HL-60 (cell line): Measurements from ENCODE around the gene AP3D1.
A peak's percentile ranks its signal among the peaks of the same experiment; 100 is the strongest.

Experiments used
- DNase-seq, 2 experiments: peaks; one replicate each; pipeline ENCODE4 v3.0.0-alpha.2; 2010 to 2020; ENCODE audit warnings: low read depth in 1 of 2, low spot score in 1 of 2
- H3K27ac ChIP-seq: fragments of 250-450 bp; sonication (Bioruptor Pico); replicated peaks from 2 replicates; pipeline ENCODE4 v1.5.1; 2020; ENCODE audit warnings: mild to moderate bottlenecking, moderate library complexity
- H3K27me3 ChIP-seq: fragments of 250-450 bp; sonication (Bioruptor Pico); 2 replicates; pipeline ENCODE4 v1.5.1; 2021; ENCODE audit warnings: mild to moderate bottlenecking, moderate library complexity; ENCODE audit not compliant: insufficient read depth, poor library complexity, severe bottlenecking
- H3K4me3 ChIP-seq: replicated peaks from 2 replicates; pipeline ENCODE4 v1.5.1; 2011; ENCODE audit warnings: mild to moderate bottlenecking, control low read depth, low read length; ENCODE audit not compliant: insufficient read depth
- GABPA ChIP-seq: IDR thresholded peaks from 2 replicates; pipeline ENCODE4 v1.6.1; 2012; ENCODE audit warnings: low read depth
- POLR2AphosphoS5 ChIP-seq: IDR thresholded peaks from 2 replicates; pipeline ENCODE4 v1.6.1; 2012; ENCODE audit warnings: low read depth
- SPI1 ChIP-seq: IDR thresholded peaks from 2 replicates; pipeline ENCODE4 v1.6.1; 2012; ENCODE audit warnings: low read depth, mild to moderate bottlenecking, borderline replicate concordance
- TF ChIP-seq, protein P1 (sequence below): IDR thresholded peaks from 2 replicates; pipeline ENCODE4 v1.6.1; 2012; ENCODE audit warnings: low read depth; ENCODE audit not compliant: insufficient replicate concordance
- TF ChIP-seq, protein P2 (sequence below): IDR thresholded peaks from one replicate; pipeline ENCODE4 v1.5.1; 2011; ENCODE audit warnings: low read length, control low read depth, inconsistent platforms; ENCODE audit not compliant: insufficient read depth

Gene AP3D1

DNA sequence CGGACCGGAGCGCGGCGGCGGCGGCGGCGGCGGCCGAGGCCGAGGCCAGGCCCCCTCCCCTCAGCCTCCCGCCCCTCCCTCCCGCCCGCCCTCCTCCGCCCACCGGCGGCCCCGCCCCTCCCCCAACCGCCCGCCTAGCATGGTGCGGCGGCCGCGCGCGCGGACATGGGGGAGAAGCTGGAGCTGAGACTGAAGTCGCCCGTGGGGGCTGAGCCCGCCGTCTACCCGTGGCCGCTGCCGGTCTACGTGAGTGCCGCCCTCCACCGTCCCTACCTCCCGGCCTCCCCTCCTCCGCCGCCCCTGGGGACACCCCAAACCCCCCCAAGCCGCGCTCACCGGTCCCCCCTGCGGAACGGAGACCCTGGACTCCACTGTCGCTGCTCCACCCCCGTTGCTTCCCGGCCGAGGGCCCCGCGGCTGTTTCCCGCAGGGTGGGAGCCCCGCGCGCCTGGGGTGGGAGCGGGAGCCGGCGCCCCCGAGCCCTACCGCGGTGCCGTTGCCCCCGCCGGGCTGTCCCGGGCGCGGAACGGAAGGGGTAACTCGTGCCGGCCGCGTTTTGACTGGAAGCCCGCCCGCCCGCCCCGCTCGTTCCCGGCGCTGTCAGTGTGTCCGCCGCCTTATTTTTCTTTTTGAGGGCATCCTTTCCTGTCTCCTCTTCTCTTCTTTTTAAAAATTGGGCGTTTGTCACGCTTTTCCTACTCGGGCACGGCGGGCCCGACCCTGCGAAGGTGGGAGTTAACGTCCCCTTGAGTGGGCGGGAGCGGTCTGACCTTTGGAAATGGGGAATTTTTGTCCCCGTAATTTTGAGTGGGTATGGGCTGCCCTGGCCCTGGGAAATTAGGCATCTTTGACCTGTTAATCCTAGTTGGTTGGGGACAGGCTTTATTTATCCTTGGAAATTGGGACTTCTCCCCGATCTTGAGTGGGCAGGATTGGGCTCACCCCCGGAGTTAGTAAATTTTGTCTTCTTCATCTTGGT lies 12.9 kb upstream of the AP3D1 start:
- Histone ChIP-seq H3K27ac (peak overlapping the region; percentile 99), H3K27me3 (no peaks in the 10 kb centered on the region), H3K4me3 (peak overlapping the region; percentile 81)
- DNase-seq, result peak in 1 of 2 experiments; percentile 68
- TF ChIP-seq, protein P1, sequence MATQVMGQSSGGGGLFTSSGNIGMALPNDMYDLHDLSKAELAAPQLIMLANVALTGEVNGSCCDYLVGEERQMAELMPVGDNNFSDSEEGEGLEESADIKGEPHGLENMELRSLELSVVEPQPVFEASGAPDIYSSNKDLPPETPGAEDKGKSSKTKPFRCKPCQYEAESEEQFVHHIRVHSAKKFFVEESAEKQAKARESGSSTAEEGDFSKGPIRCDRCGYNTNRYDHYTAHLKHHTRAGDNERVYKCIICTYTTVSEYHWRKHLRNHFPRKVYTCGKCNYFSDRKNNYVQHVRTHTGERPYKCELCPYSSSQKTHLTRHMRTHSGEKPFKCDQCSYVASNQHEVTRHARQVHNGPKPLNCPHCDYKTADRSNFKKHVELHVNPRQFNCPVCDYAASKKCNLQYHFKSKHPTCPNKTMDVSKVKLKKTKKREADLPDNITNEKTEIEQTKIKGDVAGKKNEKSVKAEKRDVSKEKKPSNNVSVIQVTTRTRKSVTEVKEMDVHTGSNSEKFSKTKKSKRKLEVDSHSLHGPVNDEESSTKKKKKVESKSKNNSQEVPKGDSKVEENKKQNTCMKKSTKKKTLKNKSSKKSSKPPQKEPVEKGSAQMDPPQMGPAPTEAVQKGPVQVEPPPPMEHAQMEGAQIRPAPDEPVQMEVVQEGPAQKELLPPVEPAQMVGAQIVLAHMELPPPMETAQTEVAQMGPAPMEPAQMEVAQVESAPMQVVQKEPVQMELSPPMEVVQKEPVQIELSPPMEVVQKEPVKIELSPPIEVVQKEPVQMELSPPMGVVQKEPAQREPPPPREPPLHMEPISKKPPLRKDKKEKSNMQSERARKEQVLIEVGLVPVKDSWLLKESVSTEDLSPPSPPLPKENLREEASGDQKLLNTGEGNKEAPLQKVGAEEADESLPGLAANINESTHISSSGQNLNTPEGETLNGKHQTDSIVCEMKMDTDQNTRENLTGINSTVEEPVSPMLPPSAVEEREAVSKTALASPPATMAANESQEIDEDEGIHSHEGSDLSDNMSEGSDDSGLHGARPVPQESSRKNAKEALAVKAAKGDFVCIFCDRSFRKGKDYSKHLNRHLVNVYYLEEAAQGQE, result no peak
- no peak for TF ChIP-seq SPI1
- no peak for TF ChIP-seq GABPA
- no peak; the same call in 1 of the 2 replicates for TF ChIP-seq POLR2AphosphoS5
- TF ChIP-seq, protein P2, sequence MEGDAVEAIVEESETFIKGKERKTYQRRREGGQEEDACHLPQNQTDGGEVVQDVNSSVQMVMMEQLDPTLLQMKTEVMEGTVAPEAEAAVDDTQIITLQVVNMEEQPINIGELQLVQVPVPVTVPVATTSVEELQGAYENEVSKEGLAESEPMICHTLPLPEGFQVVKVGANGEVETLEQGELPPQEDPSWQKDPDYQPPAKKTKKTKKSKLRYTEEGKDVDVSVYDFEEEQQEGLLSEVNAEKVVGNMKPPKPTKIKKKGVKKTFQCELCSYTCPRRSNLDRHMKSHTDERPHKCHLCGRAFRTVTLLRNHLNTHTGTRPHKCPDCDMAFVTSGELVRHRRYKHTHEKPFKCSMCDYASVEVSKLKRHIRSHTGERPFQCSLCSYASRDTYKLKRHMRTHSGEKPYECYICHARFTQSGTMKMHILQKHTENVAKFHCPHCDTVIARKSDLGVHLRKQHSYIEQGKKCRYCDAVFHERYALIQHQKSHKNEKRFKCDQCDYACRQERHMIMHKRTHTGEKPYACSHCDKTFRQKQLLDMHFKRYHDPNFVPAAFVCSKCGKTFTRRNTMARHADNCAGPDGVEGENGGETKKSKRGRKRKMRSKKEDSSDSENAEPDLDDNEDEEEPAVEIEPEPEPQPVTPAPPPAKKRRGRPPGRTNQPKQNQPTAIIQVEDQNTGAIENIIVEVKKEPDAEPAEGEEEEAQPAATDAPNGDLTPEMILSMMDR, result no peak

DNA sequence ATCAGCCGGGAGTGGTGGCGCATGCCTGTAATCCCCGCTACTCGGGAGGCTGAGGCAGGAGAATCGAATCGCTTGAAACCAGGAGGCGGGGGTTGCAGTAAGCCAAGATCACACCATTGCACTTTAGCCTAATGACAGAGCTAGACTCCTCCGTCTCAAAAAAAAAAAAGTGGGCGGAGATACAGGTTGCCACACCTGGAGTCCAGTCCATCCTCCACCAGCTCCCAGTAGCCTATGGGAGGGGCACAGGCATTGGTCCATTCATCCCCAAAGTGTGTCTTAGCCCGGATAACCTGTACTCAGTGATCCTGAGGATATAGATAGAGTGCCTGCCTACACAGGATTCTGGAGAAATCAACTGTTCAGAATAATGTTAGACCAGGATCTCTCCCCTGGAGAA lies 9.0 kb upstream of the AP3D1 start:
- Histone ChIP-seq H3K4me3 (no peak overlapping the region), H3K27me3 (no peaks in the 10 kb centered on the region), H3K27ac (no peak overlapping the region)
- TF ChIP-seq, protein P1, result no peak
- TF ChIP-seq SPI1, result no peak
- TF ChIP-seq, protein P2, result no peak
- no peak for TF ChIP-seq POLR2AphosphoS5
- no peak for TF ChIP-seq GABPA
- DNase-seq, result no peak

DNA sequence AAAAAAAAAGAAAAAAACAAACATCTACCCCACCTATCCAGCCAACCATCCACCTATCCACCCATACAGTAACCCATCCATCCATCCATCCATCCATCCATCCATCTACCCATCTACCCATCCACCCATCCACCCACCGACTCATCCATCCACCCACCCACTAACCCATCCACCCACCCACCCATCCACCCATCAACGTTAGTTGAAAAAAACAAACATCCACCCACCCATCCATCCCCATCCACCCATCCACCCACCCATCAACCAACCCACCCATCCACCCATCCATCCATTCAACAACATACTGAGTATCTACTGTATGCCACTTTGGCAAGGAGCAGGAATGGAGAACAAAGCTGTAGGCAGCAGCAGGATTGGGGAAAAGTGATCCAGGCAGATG lies 6.1 kb upstream of the AP3D1 start:
- H3K4me3 ChIP-seq, result no peak overlapping the region
- TF ChIP-seq, protein P2, result no peak
- TF ChIP-seq SPI1 (no peak), POLR2AphosphoS5 (no peak), GABPA (no peak)
- TF ChIP-seq, protein P1, result no peak
- no peaks in the 10 kb centered on the region for H3K27me3 ChIP-seq
- no peak overlapping the region for H3K27ac ChIP-seq
- DNase-seq, result no peak
